SJSA1 (cell line): ENCODE measurements around the gene PRSS36. TPM values are rescaled to one million over a fixed set of nuclear protein-coding genes. Genes with fewer than 3 reads are reported as not detected.
"Not testable (repeated sequence)": the region's sequence is repeated elsewhere in the genome, so short reads cannot be mapped to it uniquely, and the experiment has no call there.

Experiments used
- DNase-seq, 2 experiments: peaks; one replicate each; pipeline ENCODE4 v3.0.0-alpha.2; 2015 to 2020; ENCODE audit warnings: low spot score in 2 of 2, low read depth in 1 of 2
- H3K27ac ChIP-seq: fragments of 250-450 bp; sonication (Bioruptor Pico); 2 replicates; pipeline ENCODE4 v1.5.1; 2020; ENCODE audit warnings: mild to moderate bottlenecking, moderate library complexity
- H3K27me3 ChIP-seq: fragments of 250-450 bp; sonication (Bioruptor Pico); replicated peaks from 2 replicates; pipeline ENCODE4 v1.5.1; 2020; ENCODE audit warnings: mild to moderate bottlenecking, moderate library complexity
- H3K36me3 ChIP-seq: fragments of 250-450 bp; sonication (Bioruptor Pico); 2 replicates; pipeline ENCODE4 v1.5.1; 2020; ENCODE audit warnings: mild to moderate bottlenecking
- H3K4me1 ChIP-seq: fragments of 250-450 bp; sonication (Bioruptor Pico); replicated peaks from 2 replicates; pipeline ENCODE4 v1.6.1; 2021; ENCODE audit warnings: mild to moderate bottlenecking
- H3K4me3 ChIP-seq: fragments of 250-450 bp; sonication (Bioruptor Pico); 2 replicates; pipeline ENCODE4 v1.5.1; 2020; ENCODE audit warnings: mild to moderate bottlenecking
- H3K9me3 ChIP-seq: fragments of 250-450 bp; sonication (Bioruptor Pico); replicated peaks from 2 replicates; pipeline ENCODE4 v1.5.1; 2020; ENCODE audit warnings: mild to moderate bottlenecking
- total RNA-seq: library from RNA; depleted of rRNA; stranded (reverse); fragments of >200 nt; shearing (Covaris generic); gene quantifications from 2 replicates; pipeline ENCODE4 v1.2.3, GENCODE V29; 2014

The PRSS36 gene
- total RNA-seq, 1 experiment from 2014 or later: 0.18 TPM

GRCh38 chr16:31113121-31114120 lies 36.4 kb downstream of the PRSS36 start:
- no peaks in the 10 kb centered on the region for H3K27me3 ChIP-seq
- H3K4me3 ChIP-seq: no peak overlapping the region
- no peaks in the 10 kb centered on the region for H3K9me3 ChIP-seq
- DNase-seq: no peak
- no peak overlapping the region for H3K27ac ChIP-seq
- peaks cover 51% of the 10 kb centered on the region for H3K36me3 ChIP-seq
- H3K4me1 ChIP-seq: peaks cover 16% of the 10 kb centered on the region

GRCh38 chr16:31112711-31113110 lies 37.2 kb downstream of the PRSS36 start:
- peaks cover 54% of the 10 kb centered on the region for H3K36me3 ChIP-seq
- no peak overlapping the region for H3K27ac ChIP-seq
- peaks cover 17% of the 10 kb centered on the region for H3K4me1 ChIP-seq
- DNase-seq: no peak
- no peaks in the 10 kb centered on the region for H3K27me3 ChIP-seq
- no peaks in the 10 kb centered on the region for H3K9me3 ChIP-seq
- no peak overlapping the region for H3K4me3 ChIP-seq

GRCh38 chr16:31111881-31112466 lies 37.9 kb downstream of the PRSS36 start:
- no peak overlapping the region for H3K4me3 ChIP-seq
- H3K36me3 ChIP-seq: peaks cover 54% of the 10 kb centered on the region
- no peaks in the 10 kb centered on the region for H3K27me3 ChIP-seq
- no peak for DNase-seq
- H3K9me3 ChIP-seq: no peaks in the 10 kb centered on the region
- no peak overlapping the region for H3K27ac ChIP-seq
- H3K4me1 ChIP-seq: peaks cover 17% of the 10 kb centered on the region

GRCh38 chr16:31110106-31111034 lies 39.5 kb downstream of the PRSS36 start:
- DNase-seq: no peak
- Histone ChIP-seq H3K9me3 (no peaks in the 10 kb centered on the region), H3K4me3 (no peak overlapping the region), H3K36me3 (peaks cover 51% of the 10 kb centered on the region), H3K27me3 (no peaks in the 10 kb centered on the region), H3K4me1 (peaks cover 19% of the 10 kb centered on the region), H3K27ac (no peak overlapping the region)

GRCh38 chr16:31109622-31110021 lies 40.2 kb downstream of the PRSS36 start:
- H3K4me3 ChIP-seq: peak overlapping the region; percentile 98
- H3K36me3 ChIP-seq: peaks cover 51% of the 10 kb centered on the region
- H3K4me1 ChIP-seq: peaks cover 19% of the 10 kb centered on the region
- H3K9me3 ChIP-seq: no peaks in the 10 kb centered on the region
- no peak for DNase-seq
- H3K27me3 ChIP-seq: no peaks in the 10 kb centered on the region
- H3K27ac ChIP-seq: no peak overlapping the region

GRCh38 chr16:31108794-31109558 lies 40.9 kb downstream of the PRSS36 start:
- Histone ChIP-seq H3K4me3 (peak overlapping the region; percentile 98), H3K27me3 (no peaks in the 10 kb centered on the region), H3K4me1 (peaks cover 19% of the 10 kb centered on the region), H3K9me3 (no peaks in the 10 kb centered on the region), H3K36me3 (peaks cover 51% of the 10 kb centered on the region), H3K27ac (peak overlapping the region; percentile 68)
- no peak for DNase-seq

- Histone ChIP-seq H3K27me3 (no peaks in the 10 kb centered on the region), H3K4me3 (peak within 1 kb of the TSS; percentile 98), H3K4me1 (peaks cover 19% of the 10 kb centered on the region), H3K9me3 (no peaks in the 10 kb centered on the region), H3K36me3 (peaks cover 51% of the 10 kb centered on the region), H3K27ac (peak within 1 kb of the TSS; percentile 68)
- DNase-seq: peak; percentile 59 to 81
Observed at GRCh38 chr16:31108035-31108793, 41.7 kb downstream of the PRSS36 start, which contains the start of gene BCKDK. TSS of gene BCKDK (plus strand) at chr16:31108386. CDS start at chr16:31109224, 838 bp downstream.

- DNase-seq: no peak
- Histone ChIP-seq H3K9me3 (no peaks in the 10 kb centered on the region), H3K4me1 (peaks cover 19% of the 10 kb centered on the region), H3K27ac (no peak overlapping the region), H3K36me3 (peaks cover 43% of the 10 kb centered on the region), H3K4me3 (no peak overlapping the region), H3K27me3 (no peaks in the 10 kb centered on the region)
Observed at GRCh38 chr16:31107465-31107867, 42.4 kb downstream of the PRSS36 start.

GRCh38 chr16:31106509-31107464 lies 43.1 kb downstream of the PRSS36 start:
- DNase-seq: no peak
- H3K4me1 ChIP-seq: peaks cover 19% of the 10 kb centered on the region
- no peak overlapping the region for H3K4me3 ChIP-seq
- no peak overlapping the region for H3K27ac ChIP-seq
- no peaks in the 10 kb centered on the region for H3K27me3 ChIP-seq
- peaks cover 36% of the 10 kb centered on the region for H3K36me3 ChIP-seq
- no peaks in the 10 kb centered on the region for H3K9me3 ChIP-seq

GRCh38 chr16:31105677-31106213 lies 44.1 kb downstream of the PRSS36 start:
- H3K9me3 ChIP-seq: no peaks in the 10 kb centered on the region
- no peak overlapping the region for H3K4me3 ChIP-seq
- H3K36me3 ChIP-seq: peaks cover 26% of the 10 kb centered on the region
- H3K4me1 ChIP-seq: peaks cover 19% of the 10 kb centered on the region
- 0 out of 2 replicates have a peak overlapping the region, but pooled peaks have one; percentile 40 for H3K27ac ChIP-seq
- peak; percentile 62 to 82 for DNase-seq
- H3K27me3 ChIP-seq: no peaks in the 10 kb centered on the region

GRCh38 chr16:31100876-31101641 lies 48.8 kb downstream of the PRSS36 start:
- DNase-seq, H3K4me3 ChIP-seq, H3K36me3 ChIP-seq, H3K27ac ChIP-seq, H3K9me3 ChIP-seq, H3K27me3 ChIP-seq, H3K4me1 ChIP-seq: not testable (repeated sequence)
